ENCODE measurements around the gene FOXR2.

FOXR2 gene

GRCh38 chrX:55619547-55619946 lies 3.7 kb upstream of the FOXR2 start:
- Histone ChIP-seq H3K79me2 (ENCODE audit: insufficient read depth, low read length) (no peaks in the 10 kb centered on the region), H3K9ac (ENCODE audit: low read depth, low read length, poor library complexity, severe bottlenecking) (no peak overlapping the region), H3K36me3 (ENCODE audit: insufficient read depth, low read length) (no peaks in the 10 kb centered on the region), H3K9me3 (ENCODE audit: insufficient read depth, low read depth, low read length) (no peaks in the 10 kb centered on the region), H3K9me2 (replicated peaks; ENCODE audit: low read depth, low read length) (no peaks in the 10 kb centered on the region), H3K4me1 (ENCODE audit: insufficient read depth, low read length, poor library complexity, severe bottlenecking) (no peaks in the 10 kb centered on the region), H2AFZ (ENCODE audit: low read length) (no peak overlapping the region), H3F3A (ENCODE audit: low read depth) (no peaks in the 10 kb centered on the region), H4K20me1 (ENCODE audit: insufficient read depth, low read length, poor library complexity, severe bottlenecking) (no peaks in the 10 kb centered on the region), H3K4me2 (ENCODE audit: low read depth, low read length, poor library complexity, severe bottlenecking) (no peak overlapping the region), H3K4me3 (ENCODE audit: low read length, poor library complexity, severe bottlenecking) (no peak overlapping the region), H3K27me3 (ENCODE audit: insufficient read depth, low read length, poor library complexity, severe bottlenecking) (no peaks in the 10 kb centered on the region)
- TF ChIP-seq CTCF (conservative IDR thresholded peaks at IDR 0.05; ENCODE audit: low read length): no peak
- TF ChIP-seq EZH2phosphoT487 (IDR thresholded peaks at IDR 0.05; ENCODE audit: borderline replicate concordance): no peak

DNA sequence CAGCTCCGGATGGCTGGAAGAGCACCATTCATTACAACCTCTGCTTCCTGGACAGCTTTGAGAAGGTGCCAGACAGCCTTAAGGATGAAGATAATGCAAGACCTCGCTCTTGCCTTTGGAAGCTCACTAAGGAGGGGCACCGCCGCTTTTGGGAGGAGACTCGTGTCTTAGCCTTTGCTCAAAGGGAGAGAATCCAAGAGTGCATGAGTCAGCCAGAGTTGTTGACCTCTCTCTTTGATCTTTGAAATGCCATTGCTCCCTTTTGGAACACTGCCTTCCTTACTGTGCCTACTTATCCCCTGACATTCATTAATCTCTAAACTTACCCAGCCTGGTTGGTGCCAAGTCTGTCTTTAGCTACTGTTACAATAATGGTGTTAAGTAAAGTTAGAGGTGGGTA lies 1.2 kb downstream of the FOXR2 start:
- no peaks in the 10 kb centered on the region for H3K9me3 ChIP-seq (ENCODE audit: insufficient read depth, low read depth, low read length)
- no peaks in the 10 kb centered on the region for H4K20me1 ChIP-seq (ENCODE audit: insufficient read depth, low read length, poor library complexity, severe bottlenecking)
- no peak overlapping the region for H3K9ac ChIP-seq (ENCODE audit: low read depth, low read length, poor library complexity, severe bottlenecking)
- no peaks in the 10 kb centered on the region for H3K36me3 ChIP-seq (ENCODE audit: insufficient read depth, low read length)
- H3K27me3 ChIP-seq (ENCODE audit: insufficient read depth, low read length, poor library complexity, severe bottlenecking): no peaks in the 10 kb centered on the region
- no peak overlapping the region for H3K4me2 ChIP-seq (ENCODE audit: low read depth, low read length, poor library complexity, severe bottlenecking)
- no peak for TF ChIP-seq EZH2phosphoT487 (IDR thresholded peaks at IDR 0.05; ENCODE audit: borderline replicate concordance)
- TF ChIP-seq CTCF (conservative IDR thresholded peaks at IDR 0.05; ENCODE audit: low read length): no peak
- no peaks in the 10 kb centered on the region for H3K9me2 ChIP-seq (replicated peaks; ENCODE audit: low read depth, low read length)
- no peaks in the 10 kb centered on the region for H3F3A ChIP-seq (ENCODE audit: low read depth)
- no peak overlapping the region for H3K4me3 ChIP-seq (ENCODE audit: low read length, poor library complexity, severe bottlenecking)
- H3K79me2 ChIP-seq (ENCODE audit: insufficient read depth, low read length): no peaks in the 10 kb centered on the region
- no peaks in the 10 kb centered on the region for H3K4me1 ChIP-seq (ENCODE audit: insufficient read depth, low read length, poor library complexity, severe bottlenecking)
- no peak overlapping the region for H2AFZ ChIP-seq (ENCODE audit: low read length)

DNA sequence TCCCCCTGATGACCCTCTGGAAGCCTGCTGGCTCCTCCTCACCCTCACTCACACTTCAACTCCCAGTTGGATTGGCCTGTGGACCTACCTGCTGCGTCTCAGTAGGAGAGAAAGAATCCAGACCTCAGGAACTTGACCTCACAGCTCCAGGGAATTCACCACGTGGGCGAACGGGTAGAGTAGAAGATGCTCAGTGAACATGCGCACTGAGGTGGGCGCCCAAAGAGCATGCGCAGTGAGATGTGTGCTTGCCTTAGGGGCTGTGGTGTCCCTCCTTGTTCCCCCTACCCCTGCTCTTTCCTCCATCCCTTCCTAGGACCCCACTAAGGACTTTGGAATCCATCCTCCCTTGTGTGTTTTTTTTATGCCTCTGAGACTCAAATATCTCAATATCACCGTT lies 12.9 kb downstream of the FOXR2 start:
- TF ChIP-seq EZH2phosphoT487 (IDR thresholded peaks at IDR 0.05; ENCODE audit: borderline replicate concordance): no peak
- TF ChIP-seq CTCF (conservative IDR thresholded peaks at IDR 0.05; ENCODE audit: low read length): no peak
- Histone ChIP-seq H3K4me3 (ENCODE audit: low read length, poor library complexity, severe bottlenecking) (no peak overlapping the region), H3K79me2 (ENCODE audit: insufficient read depth, low read length) (no peaks in the 10 kb centered on the region), H3K27me3 (ENCODE audit: insufficient read depth, low read length, poor library complexity, severe bottlenecking) (no peaks in the 10 kb centered on the region), H3K9ac (ENCODE audit: low read depth, low read length, poor library complexity, severe bottlenecking) (no peak overlapping the region), H3K4me1 (ENCODE audit: insufficient read depth, low read length, poor library complexity, severe bottlenecking) (no peaks in the 10 kb centered on the region), H3K36me3 (ENCODE audit: insufficient read depth, low read length) (no peaks in the 10 kb centered on the region), H2AFZ (ENCODE audit: low read length) (no peak overlapping the region), H3K9me3 (ENCODE audit: insufficient read depth, low read depth, low read length) (no peaks in the 10 kb centered on the region), H3K9me2 (replicated peaks; ENCODE audit: low read depth, low read length) (no peaks in the 10 kb centered on the region), H4K20me1 (ENCODE audit: insufficient read depth, low read length, poor library complexity, severe bottlenecking) (no peaks in the 10 kb centered on the region), H3F3A (ENCODE audit: low read depth) (no peaks in the 10 kb centered on the region), H3K4me2 (ENCODE audit: low read depth, low read length, poor library complexity, severe bottlenecking) (no peak overlapping the region)

Measured in Loucy (cell line).